Fibroblast of lung (primary cell): ENCODE results near the gene CYP2S1.

Source experiments
- EZH2 ChIP-seq: IDR thresholded peaks from 2 replicates; pipeline ENCODE4 v1.5.1; 2012; ENCODE audit warnings: low read length, control low read depth, mild to moderate bottlenecking; ENCODE audit errors: missing control alignments
- TF ChIP-seq, protein P1 (sequence below), 2 donors: IDR thresholded peaks in 1 of 2; conservative IDR thresholded peaks in 1 of 2; 1 replicate in 1 of 2; 2 replicates in 1 of 2; pipeline ENCODE4 v1.5.1; 2011 to 2012; ENCODE audit warnings: low read length in 2 of 2, control low read depth in 1 of 2, inconsistent platforms in 1 of 2, low read depth in 1 of 2, mild to moderate bottlenecking in 1 of 2

GRCh38 chr19:41226053-41226873 lies 33.2 kb downstream of the CYP2S1 start:
- TF ChIP-seq, protein P1, sequence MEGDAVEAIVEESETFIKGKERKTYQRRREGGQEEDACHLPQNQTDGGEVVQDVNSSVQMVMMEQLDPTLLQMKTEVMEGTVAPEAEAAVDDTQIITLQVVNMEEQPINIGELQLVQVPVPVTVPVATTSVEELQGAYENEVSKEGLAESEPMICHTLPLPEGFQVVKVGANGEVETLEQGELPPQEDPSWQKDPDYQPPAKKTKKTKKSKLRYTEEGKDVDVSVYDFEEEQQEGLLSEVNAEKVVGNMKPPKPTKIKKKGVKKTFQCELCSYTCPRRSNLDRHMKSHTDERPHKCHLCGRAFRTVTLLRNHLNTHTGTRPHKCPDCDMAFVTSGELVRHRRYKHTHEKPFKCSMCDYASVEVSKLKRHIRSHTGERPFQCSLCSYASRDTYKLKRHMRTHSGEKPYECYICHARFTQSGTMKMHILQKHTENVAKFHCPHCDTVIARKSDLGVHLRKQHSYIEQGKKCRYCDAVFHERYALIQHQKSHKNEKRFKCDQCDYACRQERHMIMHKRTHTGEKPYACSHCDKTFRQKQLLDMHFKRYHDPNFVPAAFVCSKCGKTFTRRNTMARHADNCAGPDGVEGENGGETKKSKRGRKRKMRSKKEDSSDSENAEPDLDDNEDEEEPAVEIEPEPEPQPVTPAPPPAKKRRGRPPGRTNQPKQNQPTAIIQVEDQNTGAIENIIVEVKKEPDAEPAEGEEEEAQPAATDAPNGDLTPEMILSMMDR (conservative IDR thresholded peaks at IDR 0.05 in 1 of 2, IDR thresholded peaks at IDR 0.05 in 1 of 2; ENCODE audit: low read depth in 1 of 2, low read length in 2 of 2), result peak in 1 of 2 donors; percentile 13
- no peak for TF ChIP-seq EZH2
